ENCODE data around the gene CASR.
A peak's percentile ranks its signal among the peaks of the same experiment; 100 is the strongest.

CASR gene

GRCh38 chr3:122217901-122218300, 34.4 kb downstream of the CASR start:
- no peak for DNase-seq

GRCh38 chr3:122219242-122219872, 35.9 kb downstream of the CASR start:
- no peak for DNase-seq

GRCh38 chr3:122227036-122227781, 43.7 kb downstream of the CASR start:
- DNase-seq: no peak

- DNase-seq: no peak
Observed at GRCh38 chr3:122230174-122230573, 46.7 kb downstream of the CASR start.

GRCh38 chr3:122231465-122232157, 48.1 kb downstream of the CASR start:
- DNase-seq: no peak

GRCh38 chr3:122232485-122232884, 49.0 kb downstream of the CASR start:
- DNase-seq: no peak

- DNase-seq: no peak
Observed at GRCh38 chr3:122233101-122233952, 49.9 kb downstream of the CASR start.

- no peak for DNase-seq
Observed at GRCh38 chr3:122234117-122234516, 50.6 kb downstream of the CASR start.

GRCh38 chr3:122235147-122235546, 51.7 kb downstream of the CASR start:
- no peak for DNase-seq

GRCh38 chr3:122239112-122239511, 55.6 kb downstream of the CASR start:
- DNase-seq: no peak

- DNase-seq: no peak
Observed at GRCh38 chr3:122245513-122246174, 62.2 kb downstream of the CASR start.

- DNase-seq: no peak
Observed at GRCh38 chr3:122246199-122246598, 62.7 kb downstream of the CASR start.

- no peak for DNase-seq
Observed at GRCh38 chr3:122247087-122247824, 63.8 kb downstream of the CASR start.

- DNase-seq: no peak
Observed at GRCh38 chr3:122247825-122248185, 64.3 kb downstream of the CASR start.

- DNase-seq: no peak
Observed at GRCh38 chr3:122251428-122251827, 68.0 kb downstream of the CASR start.

- DNase-seq: no peak
Observed at GRCh38 chr3:122253581-122253980, 70.1 kb downstream of the CASR start.

- DNase-seq: no peak
Observed at GRCh38 chr3:122255757-122256439, 72.4 kb downstream of the CASR start.

- no peak for DNase-seq
Observed at GRCh38 chr3:122257644-122258364, 74.3 kb downstream of the CASR start.

- peak in 1 of 4 experiments; percentile 2 for DNase-seq
Observed at GRCh38 chr3:122258757-122259371, 75.4 kb downstream of the CASR start.

GRCh38 chr3:122260206-122260605, 76.7 kb downstream of the CASR start:
- no peak for DNase-seq
